ENCODE results near the gene PLPP7. TPM values are rescaled to one million over a fixed set of nuclear protein-coding genes. Genes with fewer than 3 reads are reported as not detected.
A peak's percentile ranks its signal among the peaks of the same experiment; 100 is the strongest.

Gene PLPP7
- total RNA-seq, 2 experiments from 2014 or later = 0.11 TPM; not detected in 1

DNA sequence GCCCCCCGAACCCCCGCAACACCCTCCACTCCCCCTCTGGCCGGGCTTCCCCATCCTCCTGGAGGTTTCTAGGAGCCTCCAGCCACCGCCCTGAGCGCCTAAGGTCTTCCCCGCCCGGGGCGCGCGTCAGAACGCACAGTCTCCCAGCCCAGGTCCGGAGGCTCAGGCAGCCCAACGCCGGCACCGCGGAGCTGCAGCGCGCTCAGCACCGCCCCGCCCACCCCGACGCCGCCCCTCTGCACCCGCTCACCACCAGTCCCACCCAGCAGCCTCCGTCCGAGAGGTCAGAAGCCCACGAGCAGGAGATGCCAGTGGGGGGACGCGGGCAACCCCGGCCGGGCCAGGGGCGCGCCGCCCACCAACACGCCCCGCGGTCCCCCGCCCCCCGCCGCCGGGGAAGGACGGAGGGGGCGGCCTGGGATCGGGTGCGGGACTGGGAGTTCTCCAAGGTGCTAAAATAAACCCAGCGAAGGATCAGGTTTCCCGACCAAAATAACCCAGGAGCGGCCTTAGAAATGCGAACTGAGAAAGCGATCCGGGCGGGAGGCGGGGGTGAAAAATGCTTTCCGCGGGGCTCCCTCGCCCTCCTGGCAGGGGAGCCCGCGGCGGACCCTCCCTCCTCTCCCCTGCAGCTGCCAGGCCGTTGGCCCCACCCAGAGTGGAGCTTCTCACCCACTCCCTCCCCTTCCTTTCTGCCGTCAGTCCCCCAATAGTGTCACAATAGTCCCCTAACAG, 6.7 kb upstream of the PLPP7 start:
- no peaks in the 10 kb centered on the region for H3K36me3 Mint-ChIP-seq (ENCODE audit: low read depth)
- POLR2A ChIA-PET = no interaction called here
- CTCF ChIA-PET = no interaction called here

DNA sequence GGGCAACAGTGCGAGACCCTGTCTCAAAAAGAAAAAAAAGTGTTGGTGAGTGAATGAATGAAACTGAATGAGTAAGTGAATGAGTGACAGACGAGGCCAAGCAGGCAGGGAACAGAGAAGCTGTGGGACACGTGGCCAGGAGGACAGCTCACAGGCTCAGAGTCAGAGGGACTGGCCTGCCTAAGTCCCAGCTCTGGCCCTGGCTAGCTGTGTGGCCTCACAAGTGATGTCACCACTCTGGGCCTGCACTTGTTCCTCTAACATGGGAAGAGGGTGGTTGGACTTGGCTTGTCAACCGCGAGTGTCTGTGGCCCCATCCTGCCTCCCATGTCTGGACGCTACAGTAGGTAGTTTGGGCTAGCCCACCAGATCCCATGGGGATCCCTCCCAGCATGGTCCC, 4.7 kb upstream of the PLPP7 start:
- intact Hi-C loops (cut with micrococcal nuclease) = no loop called here
- no peak for DNase-seq
- H3K27ac Mint-ChIP-seq = no peak overlapping the region
- H3K36me3 Mint-ChIP-seq (ENCODE audit: low read depth) = no peaks in the 10 kb centered on the region
- H3K27me3 Mint-ChIP-seq = peaks cover 12% of the 10 kb centered on the region
- peaks cover 8% of the 10 kb centered on the region for H3K4me1 Mint-ChIP-seq (ENCODE audit: low read depth)
- CTCF ChIA-PET = interaction anchor here (1.4 kb wide), 1 partner anchor 81 kb away, joined by 3 read pairs; no protein-coding TSS in a partner anchor
- POLR2A ChIA-PET = interaction anchor here (1.2 kb wide), 1 partner anchor 29 kb away, joined by 6 read pairs; no protein-coding TSS in a partner anchor
- no peak for ATAC-seq
- TF ChIP-seq, protein P1, sequence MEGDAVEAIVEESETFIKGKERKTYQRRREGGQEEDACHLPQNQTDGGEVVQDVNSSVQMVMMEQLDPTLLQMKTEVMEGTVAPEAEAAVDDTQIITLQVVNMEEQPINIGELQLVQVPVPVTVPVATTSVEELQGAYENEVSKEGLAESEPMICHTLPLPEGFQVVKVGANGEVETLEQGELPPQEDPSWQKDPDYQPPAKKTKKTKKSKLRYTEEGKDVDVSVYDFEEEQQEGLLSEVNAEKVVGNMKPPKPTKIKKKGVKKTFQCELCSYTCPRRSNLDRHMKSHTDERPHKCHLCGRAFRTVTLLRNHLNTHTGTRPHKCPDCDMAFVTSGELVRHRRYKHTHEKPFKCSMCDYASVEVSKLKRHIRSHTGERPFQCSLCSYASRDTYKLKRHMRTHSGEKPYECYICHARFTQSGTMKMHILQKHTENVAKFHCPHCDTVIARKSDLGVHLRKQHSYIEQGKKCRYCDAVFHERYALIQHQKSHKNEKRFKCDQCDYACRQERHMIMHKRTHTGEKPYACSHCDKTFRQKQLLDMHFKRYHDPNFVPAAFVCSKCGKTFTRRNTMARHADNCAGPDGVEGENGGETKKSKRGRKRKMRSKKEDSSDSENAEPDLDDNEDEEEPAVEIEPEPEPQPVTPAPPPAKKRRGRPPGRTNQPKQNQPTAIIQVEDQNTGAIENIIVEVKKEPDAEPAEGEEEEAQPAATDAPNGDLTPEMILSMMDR (IDR thresholded peaks at IDR 0.05) = no peak
- no peak overlapping the region for H3K4me3 Mint-ChIP-seq
- H3K9me3 Mint-ChIP-seq = no peaks in the 10 kb centered on the region

More for the DNA sequence above, 6.7 kb upstream of the PLPP7 start:
- TF ChIP-seq, protein P1 (IDR thresholded peaks at IDR 0.05) = no peak
- DNase-seq (peak; percentile 43), ATAC-seq (no peak)
- intact Hi-C loops (cut with micrococcal nuclease) = no loop called here
- peaks cover 21% of the 10 kb centered on the region for H3K4me1 Mint-ChIP-seq (ENCODE audit: low read depth)
- peaks cover 12% of the 10 kb centered on the region for H3K27me3 Mint-ChIP-seq
- H3K9me3 Mint-ChIP-seq = no peaks in the 10 kb centered on the region
- no peak overlapping the region for H3K4me3 Mint-ChIP-seq
- no peak overlapping the region for H3K27ac Mint-ChIP-seq

DNA sequence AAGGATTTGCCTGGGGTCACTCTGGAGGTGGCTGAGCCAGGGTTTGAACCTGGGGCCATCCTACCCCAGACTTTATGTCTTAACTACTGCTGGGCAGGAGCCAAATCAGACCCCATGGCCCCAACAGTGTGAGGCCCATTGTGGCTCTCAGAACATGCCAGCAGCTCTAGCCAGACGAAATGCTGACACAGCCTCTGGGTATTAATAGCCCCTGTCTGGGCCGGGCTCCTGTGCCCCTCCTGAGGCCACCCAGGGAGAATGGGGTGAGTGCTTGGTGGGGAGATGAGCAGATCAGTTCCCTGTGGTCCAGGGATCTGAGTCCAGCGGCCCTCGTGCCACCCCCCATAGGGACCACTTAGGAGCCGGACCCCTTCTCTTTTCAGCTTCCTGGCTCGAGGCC, 2.2 kb upstream of the PLPP7 start:
- no peaks in the 10 kb centered on the region for H3K36me3 Mint-ChIP-seq (ENCODE audit: low read depth)
- H3K4me1 Mint-ChIP-seq (ENCODE audit: low read depth) = peaks cover under 1% of the 10 kb centered on the region
- ChIA-PET CTCF (interaction anchor here (1.5 kb wide), 1 partner anchor 49 kb away, joined by 4 read pairs; no protein-coding TSS in a partner anchor), POLR2A (no interaction called here)
- intact Hi-C loops (cut with micrococcal nuclease) = no loop called here
- no peak overlapping the region for H3K4me3 Mint-ChIP-seq
- ATAC-seq (no peak), DNase-seq (no peak)
- no peak overlapping the region for H3K27ac Mint-ChIP-seq
- H3K27me3 Mint-ChIP-seq = peaks cover 4% of the 10 kb centered on the region
- H3K9me3 Mint-ChIP-seq = no peaks in the 10 kb centered on the region
- TF ChIP-seq, protein P1 (IDR thresholded peaks at IDR 0.05) = no peak

DNA sequence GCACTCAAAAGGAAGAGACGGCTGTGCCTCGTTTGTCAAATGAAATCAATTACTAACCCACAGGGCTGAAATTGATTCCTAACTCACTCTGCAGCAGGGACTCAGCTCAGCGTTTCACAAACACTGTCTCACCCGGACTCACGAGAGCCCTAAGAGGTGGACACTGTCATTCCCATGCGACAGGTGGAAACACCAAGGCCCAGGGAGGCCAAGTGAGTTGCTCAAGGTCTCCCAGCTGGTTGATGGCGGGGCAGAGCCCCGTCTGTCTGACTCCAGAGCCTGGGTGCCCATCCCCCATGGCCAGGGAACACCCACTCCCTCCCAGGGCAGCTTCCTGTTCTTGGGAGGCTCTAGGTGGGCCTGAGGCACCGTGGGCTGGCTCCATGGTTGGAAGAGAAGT, 1.3 kb upstream of the PLPP7 start:
- intact Hi-C loops (cut with micrococcal nuclease) = no loop called here
- ChIA-PET POLR2A (no interaction called here), CTCF (no interaction called here)
- TF ChIP-seq, protein P1 (IDR thresholded peaks at IDR 0.05) = no peak
- Mint-ChIP-seq H3K27ac (no peak overlapping the region), H3K4me3 (no peak overlapping the region), H3K36me3 (ENCODE audit: low read depth) (no peaks in the 10 kb centered on the region), H3K9me3 (no peaks in the 10 kb centered on the region), H3K4me1 (ENCODE audit: low read depth) (no peaks in the 10 kb centered on the region), H3K27me3 (peaks cover 3% of the 10 kb centered on the region)
- ATAC-seq (no peak), DNase-seq (no peak)

GRCh38 chr9:131290036-131290766, 678 bp downstream of the PLPP7 start:
- intact Hi-C loops (cut with micrococcal nuclease) = no loop called here
- POLR2A ChIA-PET = interaction anchor here (1.0 kb wide), 1 partner anchor 233 kb away, joined by 3 read pairs; no protein-coding TSS in a partner anchor
- CTCF ChIA-PET = interaction anchor here (1.3 kb wide), 1 partner anchor 46 kb away, joined by 3 read pairs; no protein-coding TSS in a partner anchor

More at GRCh38 chr9:131290036-131290766, 678 bp downstream of the PLPP7 start:
- no peaks in the 10 kb centered on the region for H3K4me1 Mint-ChIP-seq (ENCODE audit: low read depth)
- H3K9me3 Mint-ChIP-seq = no peaks in the 10 kb centered on the region
- H3K4me3 Mint-ChIP-seq = no peak overlapping the region
- no peak overlapping the region for H3K27ac Mint-ChIP-seq
- no peaks in the 10 kb centered on the region for H3K27me3 Mint-ChIP-seq
- no peaks in the 10 kb centered on the region for H3K36me3 Mint-ChIP-seq (ENCODE audit: low read depth)
- no peak for ATAC-seq
- TF ChIP-seq, protein P1 (IDR thresholded peaks at IDR 0.05) = no peak
- no peak for DNase-seq

All from activated CD8-positive, alpha-beta T cell treated with anti-CD3 and anti-CD28 coated beads for 36 hours (primary cell).